Astrocyte (in vitro differentiated cells and primary cell): Measurements from ENCODE around the gene ULK4.

ENCODE experiments used
- CTCF ChIP-seq: IDR thresholded peaks from 2 replicates; pipeline ENCODE4 v1.5.1; 2011; ENCODE audit warnings: low read depth, mild to moderate bottlenecking, inconsistent platforms, low read length, moderate library complexity; ENCODE audit not compliant: insufficient read depth
- EZH2 ChIP-seq: IDR thresholded peaks from 2 replicates; pipeline ENCODE4 v1.6.1; 2012; ENCODE audit warnings: mild to moderate bottlenecking, low read length, inconsistent platforms; ENCODE audit not compliant: insufficient read depth

DNA sequence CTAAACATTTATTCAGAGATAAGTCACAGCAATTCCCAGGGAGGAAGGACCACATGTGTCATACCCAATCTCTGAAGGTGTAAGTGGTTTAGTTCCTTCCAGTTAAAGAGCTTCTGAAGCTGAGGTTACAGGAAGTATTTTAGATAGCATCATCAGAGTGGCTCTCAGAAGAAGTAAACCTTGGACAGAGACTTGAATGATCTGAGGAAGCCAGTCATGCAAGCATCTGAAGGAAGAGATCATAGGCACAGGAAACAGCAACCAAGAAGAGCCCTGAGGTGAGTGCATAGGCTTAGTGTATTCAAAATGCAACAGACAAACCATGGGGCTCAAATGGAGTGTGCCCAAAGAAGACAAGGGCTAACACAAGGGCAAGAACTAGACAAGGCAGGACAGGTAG is 210.3 kb downstream of the ULK4 start:
- TF ChIP-seq CTCF (no peak), EZH2 (no peak)
